T-cell (primary cell): ENCODE results near the gene ASTN1. TPM values are rescaled to one million over a fixed set of nuclear protein-coding genes. Genes with fewer than 3 reads are reported as not detected.

Experiments used
- ATAC-seq, 4 experiments: fragments of 200-7000 bp in 3 of 4; fragments of 150-1000 bp in 1 of 4; cut with Tn5 transposase; replicated peaks in 1 of 4; 1 replicate in 3 of 4; 2 replicates in 1 of 4; pipeline ENCODE4 v1.10.0; 2021; ENCODE audit warnings: moderate library complexity in 3 of 4, mild to moderate bottlenecking in 2 of 4, moderate number of reproducible peaks in 1 of 4
- CTCF ChIA-PET, 2 donors: fragments of 300-600 bp; sonication (Branson Sonifier 250); formaldehyde crosslinking; loops; one replicate each; lab custom pipeline; 2022; ENCODE audit warnings: antibody characterized with exemption in 2 of 2; lab: Charles Lee
- POLR2A ChIA-PET, 2 donors: fragments of 300-600 bp; sonication (Branson Sonifier 250); formaldehyde crosslinking; loops; one replicate each; lab custom pipeline; 2022; ENCODE audit warnings: antibody characterized with exemption in 2 of 2; lab: Charles Lee
- DNase-seq, 35 experiments: peaks; one replicate each; pipeline versions ENCODE4 v3.0.0 to v3.0.0-alpha.2; 2013 to 2023
- H3K27ac ChIP-seq: one replicate; pipeline ENCODE4 v1.5.1; 2013; ENCODE audit warnings: low read length
- H3K27me3 ChIP-seq, 2 experiments: replicated peaks in 1 of 2; 1 replicate in 1 of 2; 2 replicates in 1 of 2; pipeline versions ENCODE4 v1.6.1 to v1.7.0; 2013; ENCODE audit warnings: low read length in 1 of 2, mixed read lengths in 1 of 2; ENCODE audit not compliant: control insufficient read depth in 2 of 2, insufficient read depth in 2 of 2; ENCODE audit errors: extremely low read depth in 1 of 2
- H3K36me3 ChIP-seq, 2 donors: 1 replicate in 1 of 2; 2 replicates in 1 of 2; pipeline versions ENCODE4 v1.6.1 to v1.7.0; 2013; ENCODE audit warnings: low read length in 1 of 2; ENCODE audit not compliant: control insufficient read depth in 2 of 2, insufficient read depth in 1 of 2; ENCODE audit errors: extremely low read depth in 1 of 2
- H3K4me1 ChIP-seq, 2 experiments: 1 replicate in 1 of 2; 2 replicates in 1 of 2; pipeline versions ENCODE4 v1.6.1 to v1.7.0; 2013; ENCODE audit warnings: low read length in 2 of 2, mixed read lengths in 1 of 2; ENCODE audit not compliant: insufficient read depth in 2 of 2, control insufficient read depth in 1 of 2; ENCODE audit errors: extremely low read depth in 1 of 2
- H3K4me3 ChIP-seq, 2 donors: 1 replicate in 1 of 2; 2 replicates in 1 of 2; pipeline versions ENCODE4 v1.5.1 to v1.7.0; 2013; ENCODE audit warnings: mild to moderate bottlenecking in 2 of 2, low read length in 1 of 2, moderate library complexity in 1 of 2; ENCODE audit not compliant: control insufficient read depth in 1 of 2; ENCODE audit errors: extremely low read depth in 1 of 2
- H3K9me3 ChIP-seq: 2 replicates; pipeline ENCODE4 v1.7.0; 2013
- H3K27ac Mint-ChIP-seq, 2 donors: one replicate each; pipeline ENCODE4 v1.8.0; 2020 to 2021; ENCODE audit warnings: mild to moderate bottlenecking in 2 of 2, mixed read lengths in 2 of 2
- H3K27me3 Mint-ChIP-seq, 2 donors: one replicate each; pipeline ENCODE4 v1.8.0; 2021 to 2022; ENCODE audit warnings: mixed read lengths in 2 of 2
- H3K36me3 Mint-ChIP-seq: one replicate; pipeline ENCODE4 v1.8.0; 2021; ENCODE audit warnings: mixed read lengths
- H3K4me1 Mint-ChIP-seq, 3 donors: one replicate each; pipeline ENCODE4 v1.8.0; 2020 to 2022; ENCODE audit warnings: mixed read lengths in 3 of 3, mild to moderate bottlenecking in 1 of 3
- H3K4me3 Mint-ChIP-seq, 3 donors: one replicate each; pipeline ENCODE4 v1.8.0; 2020 to 2022; ENCODE audit warnings: mild to moderate bottlenecking in 3 of 3, mixed read lengths in 3 of 3, moderate library complexity in 3 of 3
- H3K9me3 Mint-ChIP-seq, 3 donors: one replicate each; pipeline ENCODE4 v1.8.0; 2020 to 2022; ENCODE audit warnings: mixed read lengths in 3 of 3
- WGBS: methylation state at CpG from one replicate; pipeline ENCODE4 v1.1.5; 2013; ENCODE audit warnings: missing lambda C conversion rate; ENCODE audit not compliant: insufficient coverage; 5-methylcytosine and 5-hydroxymethylcytosine counted together
- total RNA-seq, 35 experiments: library from RNA in 6 of 35; stranded (reverse) in 6 of 35; fragments of 120-200 nt in 1 of 35; gene quantifications; one replicate each; pipeline versions ENCODE4 v1.2.1 to v1.2.4 and lab custom pipeline; 2013 to 2026

ASTN1 gene
- total RNA-seq, 5 donors from 2014 or later (not counting 1 experiment from before 2014, with no cell fraction given): 0.06 TPM; not detected in 4

- WGBS: 74% methylated on average over 3 of the region's 4 CpGs
- H3K27me3 Mint-ChIP-seq: peaks cover 4 to 14% of the 10 kb centered on the region in 2 donors
- no peak for DNase-seq
- H3K9me3 ChIP-seq: no peaks in the 10 kb centered on the region
- H3K36me3 ChIP-seq: no peaks in the 10 kb centered on the region
- H3K27ac Mint-ChIP-seq: no peak overlapping the region
- CTCF ChIA-PET: interaction anchor here in 1 of 2 donors (0.6 kb wide), 1 partner anchor 8 kb away, joined by 3 read pairs; no protein-coding TSS in a partner anchor
- H3K36me3 Mint-ChIP-seq: no peaks in the 10 kb centered on the region
- H3K9me3 Mint-ChIP-seq: peaks cover 0 to 19% (median 4%) of the 10 kb centered on the region in 3 donors
- no peak overlapping the region for H3K4me3 Mint-ChIP-seq
- POLR2A ChIA-PET: no interaction called here
- H3K27me3 ChIP-seq: no peaks in the 10 kb centered on the region
- H3K4me1 ChIP-seq: no peaks in the 10 kb centered on the region
- no peaks in the 10 kb centered on the region for H3K4me1 Mint-ChIP-seq
- no peak overlapping the region for H3K4me3 ChIP-seq
- no peak overlapping the region for H3K27ac ChIP-seq
- no peak for ATAC-seq
Observed at GRCh38 chr1:176854121-176854520, 310.4 kb downstream of the ASTN1 start.

- H3K9me3 Mint-ChIP-seq: peaks cover 0 to 23% (median 4%) of the 10 kb centered on the region in 3 donors
Observed at GRCh38 chr1:176853503-176853902, 311.0 kb downstream of the ASTN1 start.

GRCh38 chr1:176852124-176852523 lies 312.4 kb downstream of the ASTN1 start:
- ATAC-seq (no peak), DNase-seq (no peak)
- ChIA-PET CTCF (no interaction called here), POLR2A (no interaction called here)
- Histone ChIP-seq H3K4me3 (no peak overlapping the region), H3K9me3 (no peaks in the 10 kb centered on the region), H3K27ac (no peak overlapping the region), H3K4me1 (no peaks in the 10 kb centered on the region), H3K27me3 (no peaks in the 10 kb centered on the region), H3K36me3 (no peaks in the 10 kb centered on the region)
- Mint-ChIP-seq H3K27ac (no peak overlapping the region), H3K4me1 (no peaks in the 10 kb centered on the region), H3K4me3 (no peak overlapping the region), H3K27me3 (peaks cover 4 to 13% of the 10 kb centered on the region in 2 donors), H3K36me3 (no peaks in the 10 kb centered on the region), H3K9me3 (peaks cover 0 to 19% (median 4%) of the 10 kb centered on the region in 3 donors)
- 60% methylated on average over 1 of the region's 3 CpGs for WGBS

More at GRCh38 chr1:176853503-176853902, 311.0 kb downstream of the ASTN1 start:
- no peaks in the 10 kb centered on the region for H3K27me3 ChIP-seq
- ATAC-seq: no peak
- H3K4me3 ChIP-seq: no peak overlapping the region
- 38% methylated on average over 2 of the region's 3 CpGs for WGBS
- no peaks in the 10 kb centered on the region for H3K36me3 Mint-ChIP-seq
- H3K36me3 ChIP-seq: no peaks in the 10 kb centered on the region
- no peak for DNase-seq
- ChIA-PET CTCF (no interaction called here), POLR2A (no interaction called here)
- no peak overlapping the region for H3K27ac ChIP-seq
- H3K9me3 ChIP-seq: no peaks in the 10 kb centered on the region
- H3K4me3 Mint-ChIP-seq: no peak overlapping the region
- H3K27me3 Mint-ChIP-seq: peaks cover 4 to 14% of the 10 kb centered on the region in 2 donors
- H3K4me1 Mint-ChIP-seq: no peaks in the 10 kb centered on the region
- H3K27ac Mint-ChIP-seq: no peak overlapping the region
- no peaks in the 10 kb centered on the region for H3K4me1 ChIP-seq

- DNase-seq: no peak
- Mint-ChIP-seq H3K9me3 (peaks cover 0 to 18% (median 0%) of the 10 kb centered on the region in 3 donors), H3K4me1 (no peaks in the 10 kb centered on the region), H3K4me3 (no peak overlapping the region), H3K36me3 (no peaks in the 10 kb centered on the region), H3K27ac (no peak overlapping the region), H3K27me3 (peaks cover 2 to 15% of the 10 kb centered on the region in 2 donors)
- H3K27me3 ChIP-seq: no peaks in the 10 kb centered on the region
- H3K27ac ChIP-seq: no peak overlapping the region
- H3K4me1 ChIP-seq: no peaks in the 10 kb centered on the region
- no peaks in the 10 kb centered on the region for H3K9me3 ChIP-seq
- H3K4me3 ChIP-seq: no peak overlapping the region
- ATAC-seq: no peak
- CTCF ChIA-PET: no interaction called here
- H3K36me3 ChIP-seq: no peaks in the 10 kb centered on the region
- POLR2A ChIA-PET: no interaction called here
- 57% methylated on average over 4 of the region's 4 CpGs for WGBS
Observed at GRCh38 chr1:176850871-176851270, 313.6 kb downstream of the ASTN1 start.

- DNase-seq: no peak
- Mint-ChIP-seq H3K36me3 (no peaks in the 10 kb centered on the region), H3K27ac (no peak overlapping the region), H3K27me3 (peaks cover 5 to 19% of the 10 kb centered on the region in 2 donors), H3K9me3 (peaks cover 0 to 20% (median 3%) of the 10 kb centered on the region in 3 donors), H3K4me1 (no peaks in the 10 kb centered on the region), H3K4me3 (no peak overlapping the region)
- ChIA-PET POLR2A (no interaction called here), CTCF (no interaction called here)
- ATAC-seq: no peak
- Histone ChIP-seq H3K27ac (no peak overlapping the region), H3K27me3 (no peaks in the 10 kb centered on the region), H3K4me1 (no peaks in the 10 kb centered on the region), H3K4me3 (no peak overlapping the region), H3K9me3 (no peaks in the 10 kb centered on the region), H3K36me3 (no peaks in the 10 kb centered on the region)
- WGBS: 100% methylated on average over 1 of the region's 3 CpGs
Observed at GRCh38 chr1:176849281-176849680, 315.2 kb downstream of the ASTN1 start.

- CTCF ChIA-PET: no interaction called here
- no peak overlapping the region for H3K4me3 Mint-ChIP-seq
- H3K4me1 ChIP-seq: no peaks in the 10 kb centered on the region
- H3K27ac ChIP-seq: no peak overlapping the region
- no peaks in the 10 kb centered on the region for H3K36me3 Mint-ChIP-seq
- H3K4me3 ChIP-seq: no peak overlapping the region
- H3K27ac Mint-ChIP-seq: no peak overlapping the region
- H3K9me3 Mint-ChIP-seq: peaks cover 0 to 15% (median 3%) of the 10 kb centered on the region in 3 donors
- H3K9me3 ChIP-seq: no peaks in the 10 kb centered on the region
- H3K4me1 Mint-ChIP-seq: no peaks in the 10 kb centered on the region
- no peak for DNase-seq
- no peaks in the 10 kb centered on the region for H3K27me3 ChIP-seq
- ATAC-seq: no peak
- H3K36me3 ChIP-seq: no peaks in the 10 kb centered on the region
- 100% methylated on average over 1 of the region's 1 CpG for WGBS
- POLR2A ChIA-PET: no interaction called here
- H3K27me3 Mint-ChIP-seq: peaks cover 5 to 13% of the 10 kb centered on the region in 2 donors
Observed at GRCh38 chr1:176847052-176847451, 317.5 kb downstream of the ASTN1 start.
